Stimulated activated CD8-positive, alpha-beta memory T cell treated with anti-CD3 and anti-CD28 coated beads, Interleukin-12 subunit alpha, Interleukin-12 subunit beta, amount 100 ng/mL, for 24 hours (primary cell): ENCODE data around the gene SDF4.
"Not testable (repeated sequence)": the region's sequence is repeated elsewhere in the genome, so short reads cannot be mapped to it uniquely, and the experiment has no call there.

Experiments used
- DNase-seq: peaks from one replicate; pipeline ENCODE4 v3.0.0-alpha.2; 2020; ENCODE audit errors: extremely low read depth

SDF4 gene

DNA sequence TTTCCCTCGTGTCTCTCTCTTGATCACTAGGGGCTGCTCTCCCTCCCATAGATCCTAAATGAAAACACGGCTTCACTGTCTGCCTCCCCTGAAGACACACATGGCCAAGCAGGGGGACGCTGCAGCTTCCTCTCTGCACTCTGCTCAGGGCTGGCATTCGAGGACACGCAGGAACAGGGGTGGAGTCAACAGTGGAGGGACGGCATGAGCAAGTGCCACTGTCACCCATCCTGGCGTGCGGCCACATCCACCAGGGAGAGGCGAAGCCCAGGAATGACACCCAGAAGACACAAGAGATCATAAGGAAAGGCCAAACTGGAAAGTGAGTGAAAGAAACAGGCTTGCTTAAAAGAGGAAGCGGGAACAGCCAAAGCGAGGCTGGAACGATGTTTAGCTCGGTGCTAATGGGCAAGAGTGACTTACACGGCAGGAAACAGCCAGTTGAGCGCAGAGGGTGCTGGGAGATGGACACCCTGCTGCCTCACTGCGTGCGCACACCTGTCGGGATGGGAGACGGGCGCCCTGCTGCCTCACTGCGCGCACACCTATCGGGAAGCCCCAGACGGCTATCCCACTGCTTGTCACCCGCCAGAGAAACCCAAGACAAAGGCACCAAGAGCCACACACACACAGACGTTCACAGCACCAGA lies 28.3 kb upstream of the SDF4 start:
- no peak for DNase-seq

DNA sequence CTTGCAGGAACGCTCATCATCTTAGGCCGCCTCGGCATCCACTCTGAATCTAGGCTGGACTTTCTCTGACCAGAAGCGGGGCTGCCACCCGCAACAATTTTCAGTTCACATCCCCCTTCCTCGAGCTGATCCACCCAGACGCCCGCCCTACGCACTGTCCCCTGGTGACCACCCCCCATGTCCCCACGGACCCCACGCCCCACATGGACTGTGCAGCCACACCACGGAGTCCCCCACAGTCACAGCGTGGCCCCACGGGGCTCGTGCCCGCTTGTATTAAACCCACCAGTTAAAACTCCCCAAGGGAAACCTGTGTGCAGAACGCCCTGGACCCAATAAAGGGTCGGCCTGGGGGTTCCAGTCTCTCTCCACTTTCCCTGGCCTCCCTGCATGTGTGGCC lies 27.7 kb upstream of the SDF4 start:
- no peak for DNase-seq

DNA sequence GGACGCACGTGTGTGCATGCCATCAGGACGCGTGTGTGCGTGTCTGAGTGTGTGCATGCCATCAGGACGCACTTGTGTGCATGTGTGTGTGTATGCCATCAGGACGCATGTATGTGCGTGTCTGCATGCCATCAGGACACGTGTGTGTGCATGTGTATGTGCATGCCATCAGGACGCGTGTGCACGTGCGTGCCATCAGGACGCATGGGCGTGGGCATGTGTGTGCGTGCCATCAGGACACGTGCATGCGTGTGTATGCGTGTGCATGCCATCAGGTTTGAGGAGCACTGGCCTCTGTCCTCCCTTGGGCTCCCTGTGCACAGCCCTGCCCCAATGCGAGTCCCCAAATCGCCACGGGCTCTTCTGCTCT lies 27.3 kb upstream of the SDF4 start:
- DNase-seq, result no peak

DNA sequence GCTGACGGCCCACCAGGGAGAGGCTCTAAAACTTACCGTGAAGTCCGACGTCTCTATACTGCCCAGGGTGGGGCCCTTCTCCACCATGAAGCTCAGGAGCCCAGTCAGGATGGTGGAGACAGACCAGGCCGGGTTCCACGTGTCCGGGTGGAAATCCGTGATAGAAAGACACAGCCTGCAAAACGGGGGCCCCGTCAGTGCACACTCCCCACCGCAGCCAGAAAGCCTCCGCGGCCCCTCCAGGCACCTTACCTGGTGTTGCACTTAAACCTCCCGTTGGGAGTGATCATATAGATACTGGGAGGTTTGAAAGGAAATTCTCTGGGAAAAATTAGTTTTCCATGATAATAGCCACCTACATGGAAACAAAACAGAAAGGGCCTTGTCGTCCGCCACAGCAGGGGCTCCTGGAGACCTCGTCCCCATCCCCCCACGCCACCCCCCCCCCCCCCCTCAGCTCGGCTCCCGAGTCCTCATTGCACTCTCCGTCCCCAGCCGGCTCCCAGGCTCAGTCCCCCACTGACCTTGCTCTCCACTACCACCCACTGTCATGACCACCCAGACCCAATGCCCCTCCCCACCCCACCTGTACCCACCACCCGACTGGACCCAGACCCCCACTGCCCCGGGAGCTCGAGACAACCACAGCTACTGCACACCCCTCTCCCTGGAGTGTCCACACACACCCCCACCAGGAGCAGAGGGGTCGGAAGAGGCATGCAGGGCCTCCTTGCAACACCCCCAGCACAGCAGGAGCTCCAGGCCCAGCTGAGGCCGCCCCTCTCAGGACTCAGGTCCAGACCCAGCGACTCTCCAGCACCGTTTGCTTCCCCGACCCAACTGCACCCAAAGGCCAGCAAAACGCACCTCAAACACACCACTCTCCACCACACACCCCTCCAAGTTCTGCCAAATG lies 25.4 kb upstream of the SDF4 start:
- no peak for DNase-seq

DNA sequence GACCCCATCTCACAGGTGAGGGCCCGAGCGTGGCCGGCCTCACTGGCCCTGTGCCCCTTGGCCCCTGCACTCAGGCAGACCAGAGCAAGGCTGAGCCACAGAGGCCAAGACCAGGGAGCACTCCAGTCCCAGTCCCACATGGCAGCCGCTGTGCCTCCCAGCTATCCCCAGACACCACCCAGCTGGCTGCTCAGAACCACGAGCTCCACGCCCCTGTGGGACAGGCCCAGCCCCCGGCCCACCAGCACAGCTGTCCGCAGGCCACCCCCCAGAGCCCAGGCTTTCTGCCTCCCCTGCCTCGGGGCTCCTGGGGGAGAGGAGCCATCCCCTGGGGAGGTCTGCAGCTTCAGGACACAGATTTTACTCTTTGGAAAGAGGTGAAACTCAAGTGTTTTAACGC lies 23.8 kb upstream of the SDF4 start:
- DNase-seq, result no peak

DNA sequence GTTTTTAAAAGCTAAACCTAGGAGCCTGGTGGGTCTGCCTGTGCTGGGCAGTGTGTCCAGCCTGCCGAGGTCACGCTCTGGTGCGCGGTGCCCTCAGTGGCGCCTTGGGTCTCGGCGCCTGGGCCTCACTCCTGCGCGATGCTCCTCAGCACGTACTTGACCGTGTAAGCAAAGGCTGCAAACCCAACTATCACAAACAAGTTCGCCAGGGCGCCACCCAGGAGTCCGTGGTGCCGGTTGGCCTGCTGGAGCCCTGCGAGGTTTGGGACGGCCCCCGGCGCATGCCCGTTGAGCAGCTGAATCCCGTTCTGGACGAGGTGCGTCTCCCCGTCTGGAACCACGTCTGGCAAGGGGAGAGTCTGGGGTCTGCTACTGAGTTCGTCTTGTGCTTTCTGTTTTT lies 23.3 kb upstream of the SDF4 start:
- no peak for DNase-seq

DNA sequence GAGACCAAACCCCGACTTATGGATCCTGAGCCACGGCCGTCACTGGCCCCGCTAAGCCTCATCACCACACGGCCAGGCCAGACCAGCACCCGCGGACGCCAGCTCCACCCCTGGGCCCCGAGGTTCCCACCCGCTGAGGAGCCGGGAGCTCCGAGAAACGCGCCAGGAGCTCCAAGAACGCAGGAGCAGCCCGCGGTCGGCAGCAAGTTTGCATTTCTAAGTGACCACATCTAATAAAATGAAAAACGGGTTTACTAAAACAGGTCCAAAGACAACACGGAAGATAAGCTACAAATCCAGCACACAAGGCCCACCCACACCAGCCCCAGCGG lies 22.8 kb upstream of the SDF4 start:
- DNase-seq, result no peak

DNA sequence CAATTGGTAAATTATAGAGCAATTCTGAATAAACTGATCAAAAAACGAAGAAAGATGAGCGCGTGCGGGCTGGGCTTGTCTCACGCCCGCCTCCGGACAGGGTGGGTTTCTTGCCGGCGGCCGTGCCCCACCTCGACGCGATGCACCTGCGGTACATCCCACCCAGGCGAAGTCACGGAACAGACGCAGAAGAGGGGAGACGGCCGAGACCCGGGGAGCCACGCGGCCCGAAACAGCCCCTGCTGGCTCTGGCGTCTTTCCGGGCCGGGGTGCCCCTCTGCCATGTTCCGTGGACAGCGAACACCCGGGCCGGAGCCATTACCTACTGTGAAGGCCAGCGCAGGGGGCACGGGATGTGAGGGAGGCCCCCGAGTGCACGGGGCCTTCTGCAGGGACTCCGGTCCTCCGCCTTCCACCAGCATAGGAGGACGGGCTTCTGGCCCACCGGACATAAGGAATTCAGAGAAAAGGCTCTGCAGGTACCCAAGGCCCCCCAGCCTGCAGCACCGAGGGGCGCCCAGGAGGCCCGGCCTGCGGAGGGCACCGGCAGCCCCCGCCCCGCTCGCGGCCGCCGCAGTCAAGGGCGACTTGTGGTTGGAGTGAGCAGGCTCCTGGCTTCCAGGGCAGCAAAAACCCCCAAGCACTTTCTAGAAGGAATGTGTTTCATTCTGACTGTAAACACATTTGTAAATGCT lies 22.3 kb upstream of the SDF4 start:
- DNase-seq, result no peak

DNA sequence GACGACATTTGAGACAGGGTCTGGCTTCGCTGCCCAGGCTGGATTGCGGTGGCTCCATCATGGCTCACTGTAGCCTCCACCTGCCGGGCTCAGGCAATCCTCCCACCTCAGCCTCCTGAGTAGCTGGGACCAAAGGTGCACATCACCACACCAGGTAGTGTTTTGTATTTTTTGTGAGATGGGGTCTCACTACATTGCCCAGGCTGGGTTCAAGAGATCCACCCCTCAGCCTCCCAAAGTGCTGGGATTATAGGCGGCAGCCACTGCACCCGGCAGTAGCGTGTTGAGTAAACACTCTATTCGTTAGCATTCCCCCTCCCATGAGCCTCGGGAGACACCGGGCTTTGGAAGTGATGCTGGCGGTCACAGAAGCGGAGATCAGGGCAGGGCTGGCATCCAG lies 21.5 kb upstream of the SDF4 start:
- DNase-seq, result no peak

DNA sequence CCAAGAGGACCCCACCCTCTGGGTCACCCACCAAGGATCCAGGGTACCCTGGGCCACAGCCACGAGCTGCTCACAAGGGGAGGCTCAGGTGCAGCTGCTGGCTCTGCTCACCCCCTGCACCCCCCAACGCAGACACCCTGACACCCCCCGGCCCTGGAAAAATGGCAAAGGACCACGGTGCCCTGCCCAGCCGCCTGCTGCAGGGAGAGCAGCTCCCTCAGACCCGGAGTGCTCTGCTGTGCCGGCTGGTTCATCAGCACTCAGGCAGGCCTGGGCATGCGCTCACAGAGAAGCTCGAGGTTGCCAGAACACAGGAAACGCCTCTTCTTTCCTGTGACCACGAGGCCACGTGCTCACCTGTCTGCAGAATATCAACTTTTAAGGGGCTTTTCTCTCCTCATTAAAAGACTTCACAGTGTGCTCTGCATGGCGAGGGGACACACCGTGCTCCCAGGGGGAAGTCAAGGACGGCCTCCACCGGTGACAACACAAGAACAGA lies 19.0 kb upstream of the SDF4 start:
- no peak for DNase-seq

DNA sequence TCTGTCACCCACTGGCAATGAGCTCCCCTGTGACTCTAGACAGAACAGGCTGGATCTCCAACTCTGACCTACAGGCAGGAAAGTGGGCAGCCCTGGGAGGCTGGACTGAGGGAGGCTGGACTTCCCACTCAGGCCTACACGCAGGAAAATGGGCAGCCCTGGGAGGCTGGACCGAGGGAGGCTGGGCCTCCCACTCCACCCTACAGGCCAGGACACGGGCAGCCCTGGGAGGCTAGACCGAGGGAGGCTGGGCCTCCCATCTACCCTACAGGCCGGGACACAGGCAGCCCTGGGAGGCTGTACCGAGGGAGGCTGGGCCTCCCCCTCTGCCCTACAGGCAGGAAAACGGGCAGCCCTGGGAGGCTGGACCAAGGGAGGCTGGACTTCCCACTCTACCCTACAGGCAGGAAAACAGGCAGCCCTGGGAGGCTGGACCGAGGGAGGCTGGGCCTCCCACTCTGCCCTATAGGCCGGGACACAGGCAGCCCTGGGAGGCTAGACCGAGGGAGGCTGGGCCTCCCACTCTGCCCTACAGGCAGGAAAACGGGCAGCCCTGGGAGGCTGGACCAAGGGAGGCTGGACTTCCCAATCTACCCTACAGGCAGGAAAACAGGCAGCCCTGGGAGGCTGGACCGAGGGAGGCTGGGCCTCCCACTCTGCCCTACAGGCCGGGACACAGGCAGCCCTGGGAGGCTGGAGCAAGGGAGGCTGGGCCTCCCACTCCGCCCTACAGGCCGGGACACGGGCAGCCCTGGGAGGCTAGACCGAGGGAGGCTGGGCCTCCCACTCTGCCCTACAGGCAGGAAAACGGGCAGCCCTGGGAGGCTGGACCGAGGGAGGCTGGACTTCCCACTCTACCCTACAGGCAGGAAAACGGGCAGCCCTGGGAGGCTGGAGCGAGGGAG lies 16.5 kb upstream of the SDF4 start:
- DNase-seq, result not testable (repeated sequence)

DNA sequence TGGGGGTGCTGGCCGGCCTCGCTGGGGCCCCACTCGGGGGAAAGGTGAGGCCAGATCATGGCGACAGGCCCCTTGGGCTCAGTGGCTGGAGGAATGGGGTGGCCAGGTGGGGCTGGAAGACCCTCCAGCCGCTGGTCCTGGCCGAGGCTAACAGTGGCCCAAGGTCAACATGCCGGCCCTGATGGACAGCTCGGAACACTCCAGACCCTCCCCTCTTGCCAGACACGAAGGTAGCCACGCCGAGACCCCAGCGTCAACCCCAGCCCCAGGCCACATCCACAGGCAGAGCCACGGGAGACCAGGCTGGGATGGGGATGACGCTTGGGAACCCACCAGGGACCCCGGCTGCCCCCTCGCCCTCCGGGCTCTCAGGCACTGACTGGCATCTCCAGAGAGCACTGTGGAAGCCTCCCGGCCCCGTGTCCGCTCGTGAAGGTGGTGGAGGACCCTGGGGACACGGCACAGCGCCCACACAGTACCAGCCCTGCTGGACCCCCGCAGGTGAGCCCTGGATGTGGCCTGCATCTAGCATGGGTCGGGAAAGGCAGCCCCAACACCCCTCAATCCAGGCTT lies 15.6 kb upstream of the SDF4 start:
- DNase-seq, result no peak

DNA sequence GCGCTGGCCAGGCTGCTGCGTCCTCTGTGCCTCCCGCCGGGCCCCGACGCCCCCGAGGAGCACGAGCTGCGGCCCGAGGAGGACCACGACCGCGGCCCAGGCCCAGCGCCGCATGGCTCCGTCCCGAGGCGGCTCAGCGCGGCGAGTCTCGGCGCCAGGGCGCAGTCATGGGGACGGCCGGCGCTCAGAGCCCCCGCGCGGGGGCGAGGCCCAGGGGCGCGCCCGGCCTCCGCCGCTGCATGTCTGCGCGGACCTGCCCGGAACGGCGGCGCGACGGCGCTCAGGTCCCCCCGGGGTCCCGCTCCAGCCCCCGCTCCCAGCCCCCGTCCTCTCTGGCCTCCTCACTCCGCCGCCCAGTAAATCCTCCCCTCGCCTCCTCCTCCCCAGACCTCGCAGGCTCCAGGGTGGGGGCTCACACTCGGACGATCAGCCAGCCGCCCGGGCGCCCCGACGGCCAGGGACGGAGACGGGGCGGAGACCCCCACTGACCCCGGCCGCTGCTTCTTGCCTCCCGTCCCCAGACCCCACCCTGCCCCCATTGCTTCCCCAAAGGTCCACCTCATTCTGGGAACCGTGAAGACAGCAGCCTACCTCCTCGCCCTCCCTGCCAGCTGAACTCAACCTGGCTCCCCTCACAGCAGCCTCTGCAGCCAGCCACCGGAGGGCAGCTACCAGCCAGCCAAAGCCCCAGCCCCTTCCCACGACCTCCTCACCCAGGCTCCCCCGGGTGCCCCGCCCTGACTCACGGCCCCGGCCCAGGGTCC lies 15.0 kb upstream of the SDF4 start, which contains the start of gene C1QTNF12:
C1QTNF12 (minus strand) TSS at position 146 of the 764 bp plus-strand sequence; CDS start at position 114, 32 bp downstream.
- DNase-seq, result no peak

DNA sequence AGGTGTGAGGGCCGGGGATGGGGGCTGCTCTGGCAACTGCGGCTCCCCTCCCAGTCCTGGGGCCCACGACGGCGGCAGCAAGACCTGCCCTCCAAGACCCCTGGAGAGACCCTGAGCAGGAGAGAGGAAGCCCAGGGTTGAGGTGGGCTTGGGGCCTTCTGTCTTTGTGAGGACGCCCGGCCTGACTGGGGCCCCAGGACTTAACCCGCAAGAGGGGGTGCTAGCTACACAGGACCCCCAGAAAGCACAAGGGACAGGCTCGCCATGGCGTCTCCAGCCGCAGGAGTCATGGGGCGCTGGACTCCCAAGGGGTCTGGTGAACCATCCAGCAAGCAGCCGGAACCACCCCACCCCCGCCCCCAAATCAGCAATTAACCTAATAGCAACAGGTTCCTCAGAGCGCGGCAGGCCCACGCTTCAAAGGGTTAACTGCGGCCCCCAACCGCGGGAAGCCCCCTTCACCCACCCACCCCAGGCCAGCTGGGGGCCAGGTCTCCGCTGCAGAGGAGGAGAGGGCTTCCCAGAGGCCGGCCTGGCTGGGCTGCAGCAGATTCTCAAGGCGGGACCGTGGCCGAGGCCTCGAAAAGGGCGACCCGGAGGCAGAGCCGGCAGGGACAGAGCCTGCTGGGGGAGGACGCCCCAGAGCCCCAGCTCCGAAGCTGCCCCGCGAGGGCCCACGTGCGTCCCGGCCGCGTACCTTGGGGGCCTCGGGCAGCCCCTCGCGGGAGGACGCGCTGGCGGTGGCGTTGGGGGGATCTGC lies 14.2 kb upstream of the SDF4 start:
- DNase-seq, result no peak

DNA sequence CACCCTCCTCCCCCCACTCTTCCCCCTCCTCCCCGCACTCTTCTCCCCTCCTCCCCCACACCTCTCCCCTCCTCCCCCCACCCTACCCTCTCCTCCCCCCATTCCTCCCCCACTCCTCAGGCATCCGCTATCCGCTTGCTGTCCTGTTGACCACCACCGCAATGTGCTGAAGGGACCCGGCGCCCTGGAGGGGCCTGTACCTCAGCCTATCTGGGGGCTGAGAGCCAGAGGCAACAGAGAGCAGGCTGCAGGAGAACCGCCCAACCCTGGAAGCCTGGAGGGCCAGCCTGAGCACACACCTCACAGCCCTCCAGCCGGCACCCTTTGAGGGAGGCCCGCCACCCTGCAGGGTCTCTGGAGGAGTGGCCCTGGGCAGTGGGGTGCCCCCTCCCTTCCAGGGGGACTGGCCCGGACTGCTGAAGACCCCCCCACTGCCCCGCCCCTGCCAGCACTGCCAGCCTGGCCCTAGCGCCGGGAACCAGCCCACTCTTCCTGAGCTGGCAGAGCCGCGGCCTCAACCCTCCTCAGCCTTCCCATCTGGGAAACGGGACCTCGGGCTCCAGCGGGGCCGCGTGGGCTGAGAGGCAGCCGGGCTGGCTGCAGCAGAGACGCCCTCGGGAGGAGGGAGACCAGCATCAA lies 13.5 kb upstream of the SDF4 start:
- no peak for DNase-seq

DNA sequence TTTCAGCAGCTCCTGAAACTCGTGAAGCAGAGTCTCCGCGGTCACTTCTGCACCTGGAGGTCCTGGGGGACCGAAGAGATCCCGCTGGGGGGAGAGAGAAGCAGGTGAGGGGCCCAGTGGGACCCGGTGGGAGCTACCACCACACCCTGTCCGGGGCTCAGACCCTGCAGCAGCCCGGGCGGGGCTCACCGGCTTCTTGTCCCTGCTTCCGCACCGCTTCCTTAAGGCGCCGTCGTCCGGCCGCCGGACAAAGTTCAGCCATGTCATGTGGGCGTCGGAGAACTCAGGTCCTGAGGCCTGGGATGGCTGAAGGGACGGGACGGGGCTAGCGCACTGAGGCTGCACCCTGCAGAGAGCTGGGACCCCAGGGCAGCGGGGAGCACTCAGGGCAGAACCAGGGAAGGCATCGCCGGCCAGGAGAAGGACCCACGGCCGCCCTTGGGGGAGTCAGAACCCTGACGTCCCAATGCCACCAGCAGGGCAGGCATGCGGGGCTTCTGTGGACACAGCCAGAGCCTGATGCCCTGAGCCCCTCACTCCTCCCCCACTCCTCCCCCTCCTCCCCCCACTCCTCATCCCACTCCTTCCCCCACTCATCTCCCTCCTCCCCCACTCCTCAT lies 12.5 kb upstream of the SDF4 start:
- DNase-seq, result no peak

DNA sequence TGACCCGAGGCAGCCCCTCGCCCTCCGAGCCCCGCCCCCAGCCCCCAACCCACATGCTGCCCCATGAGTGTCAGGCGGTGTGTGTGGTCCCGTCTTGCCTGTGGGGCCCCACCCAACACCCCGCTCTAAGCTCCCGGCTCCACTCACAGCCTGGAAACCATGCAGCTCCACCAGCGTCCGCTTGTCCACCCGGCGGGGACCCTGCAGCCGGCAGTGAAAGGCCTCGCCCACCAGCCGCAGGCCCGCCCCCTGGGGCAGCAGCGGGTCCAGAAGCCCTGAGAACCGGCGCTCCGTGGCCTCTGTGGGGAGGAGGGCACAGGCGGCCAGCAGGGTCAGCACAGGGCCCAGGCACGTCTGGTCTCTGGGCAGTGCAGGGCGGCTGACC lies 12.0 kb upstream of the SDF4 start:
- no peak for DNase-seq

DNA sequence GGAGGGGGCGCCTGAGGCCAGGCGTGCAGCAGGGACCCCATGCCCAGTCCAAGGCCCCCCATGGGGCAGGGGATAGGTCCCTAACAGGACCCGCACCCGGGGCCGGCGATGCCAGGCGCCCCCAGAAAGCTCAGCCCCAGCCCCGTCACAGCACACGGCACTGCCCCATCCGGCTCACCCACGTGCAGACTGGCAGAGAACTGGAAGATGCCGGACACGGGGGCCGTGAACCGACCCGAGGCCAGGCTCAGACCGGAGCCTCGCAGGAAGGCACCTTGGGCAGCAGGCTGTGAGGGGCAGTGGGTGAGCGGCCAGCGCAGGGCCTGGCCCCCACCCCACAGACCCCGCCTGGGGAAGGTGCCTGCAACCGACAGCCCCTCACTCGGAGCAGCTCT lies 11.5 kb upstream of the SDF4 start:
- no peak for DNase-seq
